Stimulated activated CD8-positive, alpha-beta memory T cell treated with anti-CD3 and anti-CD28 coated beads, Interleukin-4, amount 100 ng/mL, for 1 hour (primary cell): ENCODE results near the gene KAT14.
"Not testable (repeated sequence)": the region's sequence is repeated elsewhere in the genome, so short reads cannot be mapped to it uniquely, and the experiment has no call there.

ENCODE experiments used
- DNase-seq, 2 donors: peaks; one replicate each; pipeline ENCODE4 v3.0.0-alpha.2; 2020; ENCODE audit warnings: low read depth in 2 of 2, low spot score in 1 of 2

Gene KAT14, protein sequence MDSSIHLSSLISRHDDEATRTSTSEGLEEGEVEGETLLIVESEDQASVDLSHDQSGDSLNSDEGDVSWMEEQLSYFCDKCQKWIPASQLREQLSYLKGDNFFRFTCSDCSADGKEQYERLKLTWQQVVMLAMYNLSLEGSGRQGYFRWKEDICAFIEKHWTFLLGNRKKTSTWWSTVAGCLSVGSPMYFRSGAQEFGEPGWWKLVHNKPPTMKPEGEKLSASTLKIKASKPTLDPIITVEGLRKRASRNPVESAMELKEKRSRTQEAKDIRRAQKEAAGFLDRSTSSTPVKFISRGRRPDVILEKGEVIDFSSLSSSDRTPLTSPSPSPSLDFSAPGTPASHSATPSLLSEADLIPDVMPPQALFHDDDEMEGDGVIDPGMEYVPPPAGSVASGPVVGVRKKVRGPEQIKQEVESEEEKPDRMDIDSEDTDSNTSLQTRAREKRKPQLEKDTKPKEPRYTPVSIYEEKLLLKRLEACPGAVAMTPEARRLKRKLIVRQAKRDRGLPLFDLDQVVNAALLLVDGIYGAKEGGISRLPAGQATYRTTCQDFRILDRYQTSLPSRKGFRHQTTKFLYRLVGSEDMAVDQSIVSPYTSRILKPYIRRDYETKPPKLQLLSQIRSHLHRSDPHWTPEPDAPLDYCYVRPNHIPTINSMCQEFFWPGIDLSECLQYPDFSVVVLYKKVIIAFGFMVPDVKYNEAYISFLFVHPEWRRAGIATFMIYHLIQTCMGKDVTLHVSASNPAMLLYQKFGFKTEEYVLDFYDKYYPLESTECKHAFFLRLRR

DNA sequence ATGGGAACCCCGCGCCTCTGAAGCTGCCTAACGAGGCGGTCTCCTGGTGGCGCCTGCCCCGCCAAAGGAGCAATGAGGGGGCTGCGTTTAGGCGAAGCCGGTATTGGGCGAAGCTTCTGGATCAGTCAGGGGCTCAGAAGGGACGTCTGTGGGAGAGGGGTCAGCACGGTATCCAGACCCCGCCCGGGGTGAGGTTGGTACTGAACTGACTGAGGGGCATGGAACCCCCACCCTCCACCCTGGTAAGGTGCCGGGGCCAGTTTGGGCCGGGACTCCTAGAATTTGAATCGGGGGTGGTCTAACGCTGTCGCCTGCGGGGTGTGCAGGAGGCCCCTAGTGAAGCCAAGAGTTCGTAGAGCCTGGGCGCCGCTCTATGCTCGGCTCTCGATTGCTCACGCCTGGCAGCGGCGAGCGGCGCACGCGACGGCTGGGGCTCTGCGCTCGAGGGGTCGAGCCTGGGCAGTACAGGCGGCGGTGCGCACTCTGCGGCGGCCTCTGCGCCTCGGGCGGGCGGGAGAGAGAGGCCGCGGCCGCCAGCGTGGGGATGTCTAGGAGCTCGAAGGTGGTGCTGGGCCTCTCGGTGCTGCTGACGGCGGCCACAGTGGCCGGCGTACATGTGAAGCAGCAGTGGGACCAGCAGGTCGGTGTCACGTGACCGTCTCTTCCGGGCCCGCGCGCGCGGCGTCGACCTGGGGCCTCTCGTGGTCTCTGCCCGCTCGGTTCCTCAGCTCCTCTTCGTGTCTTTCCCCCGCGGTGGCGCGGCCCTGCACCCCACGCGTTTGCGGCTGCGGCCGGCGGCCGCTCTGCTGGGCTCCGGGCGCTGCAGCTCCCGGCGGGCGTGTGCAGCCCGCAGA, at the start of gene KAT14, which contains the start of gene PET117:
KAT14 (plus strand) TSS at position 452 of the 854 bp plus-strand sequence. CDS start 4,798 bp downstream, outside the sequence.
PET117 (plus strand) TSS at position 452 of the 854 bp plus-strand sequence; CDS start at position 545, 93 bp downstream.
- peak; percentile 80 to 82 for DNase-seq

DNA sequence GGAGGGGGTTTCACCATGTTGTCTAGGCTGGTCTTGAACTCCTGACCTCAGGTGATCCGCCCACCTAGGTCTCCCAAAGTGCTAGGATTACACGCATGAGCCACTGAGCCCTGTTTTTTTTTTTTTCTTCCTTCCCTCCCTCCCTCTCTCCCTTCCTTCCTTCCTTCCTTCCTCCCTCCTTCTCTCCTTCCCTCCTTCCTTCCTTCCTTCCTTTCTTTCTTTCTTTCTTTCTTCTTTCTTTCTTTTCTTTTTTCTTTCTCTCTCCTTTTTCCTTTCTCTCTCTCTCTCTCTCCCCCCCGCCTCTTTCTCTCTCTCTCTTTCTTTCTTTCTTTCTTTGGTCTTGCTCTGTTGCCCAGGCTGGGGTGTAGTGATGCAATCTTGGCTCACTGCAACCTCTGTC, 49.4 kb upstream of the KAT14 start:
- DNase-seq: not testable (repeated sequence)

DNA sequence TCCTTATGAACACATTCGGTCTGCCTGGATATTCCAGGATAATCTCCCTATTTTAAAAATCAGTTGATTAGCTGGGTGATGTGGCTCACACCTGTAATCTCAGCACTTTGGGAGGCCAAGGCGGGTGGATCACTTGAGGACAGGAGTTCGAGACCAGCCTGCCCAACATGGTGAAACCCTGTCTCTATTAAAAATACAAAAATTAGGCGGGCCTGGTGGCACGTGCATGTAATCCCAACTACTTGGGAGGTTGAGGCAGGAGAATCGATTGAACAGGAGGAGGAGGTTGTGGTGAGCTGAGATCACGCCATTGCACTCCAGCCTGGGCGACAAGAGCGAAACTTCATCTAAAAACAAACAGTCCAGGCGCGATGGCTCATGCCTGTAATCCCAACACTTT, 48.8 kb upstream of the KAT14 start:
- not testable (repeated sequence) for DNase-seq

DNA sequence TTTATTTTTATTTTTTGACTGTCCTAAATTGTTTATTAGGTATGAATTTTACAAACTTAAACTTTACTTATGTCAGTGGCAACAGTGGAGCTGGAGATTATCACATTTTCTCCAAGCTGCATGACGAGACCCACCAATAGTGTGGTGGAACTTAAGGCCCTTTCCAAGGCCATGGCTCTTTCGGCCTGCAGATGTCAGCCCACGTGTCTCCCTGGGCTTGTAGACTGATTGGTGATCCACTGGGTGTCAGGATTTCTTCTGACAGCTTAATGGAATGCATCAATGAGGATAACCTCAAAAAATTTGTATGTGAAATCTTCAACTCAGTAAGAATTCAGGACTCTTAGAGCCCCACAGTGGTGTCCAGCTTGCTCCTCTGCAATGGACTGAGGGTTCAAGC, 47.6 kb upstream of the KAT14 start:
- DNase-seq: no peak

DNA sequence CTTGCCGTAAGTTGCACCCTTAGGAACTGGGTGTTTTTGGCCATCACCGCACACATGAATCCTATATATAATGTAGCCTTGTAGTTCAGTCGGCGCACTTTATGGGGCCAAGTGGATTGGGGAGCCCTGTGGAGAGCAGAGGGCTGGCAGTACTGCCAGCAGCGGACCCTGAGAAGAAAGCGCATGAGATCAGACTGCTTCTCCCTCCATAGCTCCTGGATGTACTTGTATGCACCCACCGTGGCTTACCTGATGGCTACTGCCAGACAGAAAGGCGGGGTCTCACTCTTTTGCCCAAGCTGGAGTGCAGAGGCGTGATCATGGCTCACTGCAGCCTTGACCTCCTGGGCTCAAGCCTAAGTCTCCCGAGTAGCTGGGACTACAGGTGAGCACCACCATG, 47.2 kb upstream of the KAT14 start:
- DNase-seq: no peak

DNA sequence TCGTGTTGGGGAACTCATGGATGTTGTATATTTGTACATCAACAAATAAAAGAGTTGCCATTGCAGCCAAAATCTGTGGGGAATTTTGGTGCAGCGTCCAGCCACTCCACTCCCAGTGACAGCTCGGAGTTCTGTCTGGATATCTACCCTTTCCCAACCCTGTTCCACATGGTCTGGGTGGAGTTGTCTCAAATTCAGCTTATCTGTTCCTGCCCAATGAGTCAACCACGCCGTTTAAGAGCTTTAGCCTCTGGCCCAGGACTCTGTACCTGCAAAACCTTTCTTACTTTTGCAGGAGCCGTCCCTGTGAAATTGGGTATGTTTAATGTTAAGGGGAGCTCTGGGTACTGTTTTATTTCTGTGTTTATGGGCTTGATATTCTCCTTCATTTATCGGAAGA, 46.0 kb upstream of the KAT14 start:
- DNase-seq: no peak

DNA sequence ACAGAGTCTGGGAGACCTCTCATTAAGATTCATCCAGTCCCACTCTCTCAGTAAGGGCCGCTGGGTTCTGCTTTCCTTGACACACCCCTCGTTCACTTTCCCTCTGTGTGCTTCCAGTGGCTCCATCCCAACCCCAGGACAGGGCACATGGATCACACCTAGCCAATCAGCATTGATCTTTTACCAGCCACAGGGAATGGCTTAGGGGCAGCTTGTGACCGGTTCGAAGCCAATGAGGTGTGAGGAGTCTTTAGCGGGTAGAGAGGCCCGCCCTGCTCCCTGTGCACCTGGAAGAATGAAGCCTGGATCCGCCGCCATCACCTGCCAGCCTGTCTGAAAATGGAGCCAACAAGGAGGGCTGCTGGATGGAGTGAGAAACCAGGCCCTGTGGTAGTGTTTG, 44.8 kb upstream of the KAT14 start:
- DNase-seq: no peak

DNA sequence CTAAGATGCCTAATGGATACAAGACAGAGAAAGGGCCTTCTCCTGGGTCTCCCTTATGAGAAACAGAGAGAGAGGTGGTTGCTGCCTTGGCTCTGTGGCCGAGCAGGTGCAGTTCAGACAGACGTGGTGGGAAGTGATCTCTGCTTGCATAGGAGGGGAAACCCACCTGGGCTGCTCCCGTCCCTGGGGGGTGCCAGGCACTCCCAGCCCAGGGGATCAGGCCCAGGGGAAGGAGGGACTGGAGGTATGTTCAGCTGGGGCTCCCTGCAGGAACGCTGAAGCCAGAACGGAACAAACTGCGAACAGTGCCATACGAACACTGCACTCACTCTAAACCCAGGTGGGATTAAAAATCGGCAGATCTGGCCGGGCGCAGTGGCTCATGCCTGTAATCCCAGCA, 44.3 kb upstream of the KAT14 start:
- no peak for DNase-seq

DNA sequence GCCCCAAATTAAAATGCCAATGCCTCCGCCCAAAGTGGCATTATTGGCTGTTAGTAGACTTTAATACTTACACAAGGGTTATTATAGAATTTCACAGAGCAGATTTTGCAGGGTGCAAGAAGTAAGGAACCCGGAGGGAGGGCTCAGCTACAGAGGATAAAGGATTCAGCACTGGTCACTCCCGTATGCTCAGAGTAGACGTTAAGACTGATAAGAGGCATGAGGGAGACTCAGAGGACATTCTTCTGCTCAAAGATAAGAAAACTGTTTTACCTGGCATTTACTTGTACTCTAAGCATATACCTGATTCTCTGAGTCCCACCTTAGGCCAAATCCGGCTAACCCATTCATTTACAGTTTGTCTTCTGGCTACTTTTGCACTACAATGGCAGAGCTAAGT, 43.5 kb upstream of the KAT14 start:
- DNase-seq: no peak

DNA sequence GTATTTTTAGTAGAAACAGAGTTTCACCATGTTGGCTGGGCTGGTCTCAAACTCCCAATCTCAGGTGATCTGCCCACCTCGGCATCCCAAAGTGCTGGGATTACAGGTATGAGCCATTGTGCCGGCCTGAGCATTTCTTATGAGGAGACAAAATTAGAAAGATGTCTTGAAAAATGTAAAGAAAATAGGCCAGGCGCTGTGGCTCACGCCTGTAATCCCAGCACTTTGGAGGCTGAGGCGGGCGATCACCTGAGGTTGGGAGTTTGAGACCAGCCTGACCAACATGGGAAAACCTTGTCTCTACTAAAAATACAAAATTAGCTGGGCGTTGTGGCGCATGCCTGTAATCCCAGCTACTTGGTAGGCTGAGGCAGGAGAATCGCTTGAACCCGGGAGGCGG, 37.1 kb upstream of the KAT14 start:
- not testable (repeated sequence) for DNase-seq

DNA sequence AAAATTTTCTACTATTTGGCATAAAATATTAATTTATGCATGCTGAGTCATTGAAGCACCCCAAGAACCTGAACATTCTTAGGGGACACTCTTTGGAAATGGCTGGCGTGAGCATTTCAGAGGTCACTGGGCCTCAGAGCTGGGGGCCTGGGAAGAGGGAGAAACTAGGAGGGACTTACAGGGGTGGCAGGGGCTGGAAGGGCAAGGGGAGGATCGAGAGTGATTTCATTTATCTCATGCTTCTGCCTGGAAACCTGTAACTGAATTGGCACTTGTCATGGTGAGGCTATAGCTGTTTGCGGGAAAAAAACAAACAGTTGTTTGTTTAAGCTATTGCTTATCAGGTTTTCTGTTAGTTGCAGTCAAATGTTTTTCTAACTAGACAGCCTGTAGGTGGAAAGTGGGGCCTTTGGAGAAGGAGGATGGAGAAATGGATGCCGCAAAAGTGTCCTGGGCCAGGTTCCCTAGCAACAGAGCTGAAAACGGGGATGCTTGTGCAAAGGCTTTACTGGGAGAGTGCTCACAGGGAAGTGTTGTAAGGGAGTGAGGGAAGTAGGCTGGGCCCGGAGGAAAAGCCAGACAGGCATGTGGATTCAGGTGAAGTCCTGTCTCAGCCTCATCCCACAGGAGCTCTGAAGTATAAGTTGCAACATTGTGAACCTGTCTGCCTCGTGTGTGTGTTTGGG, 36.4 kb upstream of the KAT14 start:
- DNase-seq: no peak

DNA sequence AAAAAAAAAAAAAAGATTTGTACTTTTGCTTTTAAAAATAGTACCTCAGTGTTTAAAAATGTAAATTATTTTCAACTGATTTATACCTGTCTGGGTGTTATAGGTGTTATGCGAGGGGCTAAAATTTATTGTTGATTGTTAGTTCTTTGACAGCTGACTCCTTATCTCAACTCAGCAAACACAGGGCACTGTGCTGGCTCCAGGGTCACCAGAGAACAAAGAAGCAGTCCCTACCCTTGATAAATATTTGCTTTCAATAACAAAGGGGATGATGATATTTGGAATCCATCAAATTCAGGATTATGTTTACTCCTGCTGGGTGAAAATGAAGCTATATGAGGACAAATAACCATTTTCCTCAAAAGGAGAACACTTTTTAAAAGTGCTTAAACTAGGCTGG, 34.2 kb upstream of the KAT14 start:
- no peak for DNase-seq

DNA sequence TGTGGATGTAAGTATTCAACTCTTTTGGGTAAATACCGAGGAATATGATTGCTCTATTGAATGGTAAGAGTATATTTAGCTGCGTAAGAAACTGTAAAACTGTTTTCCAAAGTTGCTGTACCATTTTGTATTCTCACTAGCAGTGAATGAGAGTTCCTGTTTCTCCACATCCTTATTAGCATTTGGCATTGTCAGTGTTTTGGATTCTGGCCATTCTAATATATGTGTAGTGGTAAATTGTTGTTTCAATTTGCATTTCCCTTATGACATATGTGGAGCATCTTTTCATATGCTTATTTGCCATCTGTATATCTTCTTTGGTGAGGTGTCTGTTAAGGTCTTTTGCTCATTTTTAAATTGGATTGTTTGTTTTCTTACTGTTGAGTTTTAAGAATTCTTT, 29.3 kb upstream of the KAT14 start:
- no peak for DNase-seq

DNA sequence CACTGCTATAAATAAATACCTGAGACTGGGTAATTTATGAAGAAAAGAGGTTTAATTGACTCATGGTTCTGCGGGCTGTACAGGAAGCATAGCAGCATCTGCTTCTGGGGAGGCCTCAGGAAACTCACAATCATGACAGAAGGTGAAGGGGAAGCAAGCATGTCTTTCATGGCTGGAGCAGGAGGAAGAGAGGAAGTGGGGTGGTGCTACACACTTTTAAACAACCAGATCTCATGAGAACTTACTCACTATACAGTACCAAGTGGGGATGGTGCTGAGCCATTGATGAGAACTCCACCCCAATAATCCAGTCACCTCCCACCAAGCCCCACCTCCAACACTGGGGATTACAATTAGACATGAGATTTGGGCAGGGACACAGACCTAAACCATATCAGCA, 9.1 kb upstream of the KAT14 start:
- not testable (repeated sequence) for DNase-seq

DNA sequence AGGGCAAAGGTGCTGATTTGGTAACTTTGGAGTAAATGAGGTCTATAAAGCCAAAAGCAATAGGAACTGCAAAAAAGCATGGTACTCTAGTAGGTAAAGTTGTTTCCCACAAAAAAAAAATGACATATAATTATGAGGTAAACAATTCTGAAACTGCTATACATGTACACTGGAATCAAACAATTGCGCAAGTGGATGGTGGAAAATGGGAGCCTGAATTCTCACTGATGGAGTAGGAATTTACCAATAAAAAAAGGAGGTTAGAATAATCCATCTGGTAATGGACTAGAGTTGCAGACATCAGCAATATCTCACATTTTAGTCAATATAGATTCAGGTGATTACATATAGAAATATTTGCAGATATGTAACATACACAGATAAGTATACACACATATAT, 5.0 kb upstream of the KAT14 start:
- DNase-seq: no peak

DNA sequence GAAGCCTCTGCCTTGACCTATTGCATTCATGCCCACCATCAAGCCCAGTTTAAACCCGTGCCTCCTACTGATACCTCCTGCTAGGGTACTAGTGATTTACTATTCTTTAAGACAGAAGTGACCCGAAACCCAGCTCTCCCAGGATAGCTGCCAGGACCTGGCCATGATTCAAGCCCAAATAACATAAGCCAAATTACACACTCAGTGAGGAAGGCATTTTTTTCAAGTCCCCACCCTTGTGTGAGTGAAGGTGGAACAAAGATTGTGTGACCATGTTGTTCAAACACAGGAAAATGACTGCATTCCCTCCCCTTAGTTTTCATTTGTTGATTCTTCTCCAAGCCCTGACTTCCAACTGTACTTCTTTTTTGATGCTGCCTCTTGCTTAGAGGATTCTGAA, 3.7 kb upstream of the KAT14 start:
- DNase-seq: no peak

DNA sequence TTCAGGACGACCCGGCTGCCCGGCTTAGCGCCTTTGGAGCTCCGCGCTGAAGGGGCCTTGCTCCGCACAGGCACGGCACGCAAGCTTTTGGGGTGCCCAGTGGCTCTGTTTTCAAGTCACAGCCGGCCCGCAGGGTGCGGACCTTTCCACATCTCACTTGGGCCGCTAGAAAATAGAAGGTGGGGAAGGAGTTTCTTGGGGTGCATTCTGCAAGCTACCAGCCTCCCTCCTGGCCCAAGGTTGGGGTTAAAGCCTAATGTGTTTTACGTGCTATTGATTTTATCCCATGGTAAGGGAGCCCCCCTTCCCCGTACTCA, 561 bp downstream of the KAT14 start:
- DNase-seq: no peak

DNA sequence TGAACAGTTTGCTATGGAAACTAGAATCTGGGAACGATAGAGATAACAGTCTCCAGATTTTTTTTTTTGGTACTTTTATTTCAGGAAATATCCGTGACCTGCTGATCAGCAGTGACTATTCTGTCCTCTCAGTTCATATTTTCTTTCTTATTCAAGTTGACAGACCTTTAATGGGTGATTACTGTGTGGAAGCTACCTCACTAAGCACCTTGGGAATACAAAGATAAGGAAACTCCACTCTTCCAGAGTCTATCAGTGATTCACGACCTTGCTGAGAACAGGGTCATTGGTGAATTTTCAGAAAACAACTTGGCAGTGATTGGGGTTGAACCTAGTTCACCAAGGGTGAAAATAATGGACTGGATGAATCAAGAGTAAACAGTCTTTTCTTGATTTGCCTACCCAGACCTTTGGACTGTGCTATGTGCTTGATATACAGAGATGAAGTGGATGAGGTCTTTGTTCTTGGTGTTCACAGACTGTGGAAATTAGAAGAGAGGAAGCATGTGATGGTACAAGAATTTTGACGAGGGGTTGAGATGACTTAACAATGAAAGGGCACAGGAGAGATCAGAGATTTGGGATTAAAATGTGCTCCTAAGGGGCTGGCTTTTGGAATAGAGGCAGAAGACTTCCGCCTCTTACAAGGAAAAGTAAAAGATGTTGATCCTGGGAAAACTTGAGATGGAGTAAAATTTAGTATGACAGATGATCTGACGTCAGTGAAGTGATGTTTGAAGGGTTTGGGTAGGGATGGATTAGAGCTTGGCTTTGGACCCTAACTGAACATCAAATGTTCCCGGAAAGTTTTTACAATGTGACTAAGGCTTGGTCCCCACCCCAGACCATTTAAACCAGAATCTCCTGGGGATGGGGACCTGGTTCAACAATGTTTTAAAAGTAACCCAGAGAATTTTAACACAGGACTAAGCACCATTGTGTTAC, 1.2 kb downstream of the KAT14 start:
- no peak for DNase-seq

DNA sequence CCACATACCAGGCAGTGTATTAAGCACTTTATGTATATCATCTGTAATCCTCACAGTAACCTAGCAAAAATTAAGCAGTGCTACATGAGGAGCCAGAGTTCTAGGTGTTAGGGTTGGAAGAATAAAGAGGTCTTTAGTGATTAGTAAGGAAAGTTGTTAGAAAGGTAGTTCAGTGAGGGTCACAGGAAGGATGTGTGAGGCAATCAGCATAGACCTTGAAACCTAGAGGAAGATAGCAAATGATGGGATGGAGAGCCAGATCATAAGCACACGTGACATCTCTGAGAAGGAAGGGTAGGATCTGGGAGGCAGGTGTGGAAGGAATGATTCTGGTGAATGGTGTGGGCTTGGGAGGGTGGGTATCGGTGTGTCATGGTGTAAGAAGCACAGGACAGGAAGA, 2.2 kb downstream of the KAT14 start:
- DNase-seq: no peak

DNA sequence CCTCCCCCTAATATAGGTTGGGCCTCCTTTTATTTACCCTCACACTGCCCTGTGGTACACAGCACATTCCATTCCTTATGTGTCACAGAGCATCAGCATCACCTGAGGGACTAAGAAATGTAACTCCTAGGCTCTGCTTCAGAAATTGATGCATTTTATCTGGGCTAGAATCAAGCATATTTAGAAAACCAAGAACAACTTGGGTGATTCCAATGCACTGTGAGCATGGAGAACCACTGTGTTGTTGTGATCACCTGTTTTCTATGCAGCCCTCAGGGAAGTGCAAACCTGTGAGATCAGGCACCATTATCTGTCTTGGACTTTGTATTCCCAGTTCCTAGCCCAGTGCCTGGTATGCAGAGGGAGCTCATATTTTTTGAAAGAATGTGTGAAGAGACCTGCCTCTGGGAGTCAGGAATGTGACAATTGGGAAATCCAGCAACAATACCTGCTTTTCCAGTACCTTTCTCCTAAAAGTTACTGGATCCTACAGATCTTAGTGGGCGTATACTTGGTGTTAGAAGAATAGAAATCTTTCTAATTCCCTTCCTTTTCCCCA, 7.0 kb downstream of the KAT14 start:
- DNase-seq: no peak
